GM10248 (cell line): ENCODE measurements around the gene PTPRU.

Experiments
- CTCF ChIA-PET: fragments of 300-600 bp; sonication (Branson Sonifier 250); formaldehyde crosslinking; extraction: SDS; loops from one replicate; lab custom pipeline; 2021; ENCODE audit warnings: antibody characterized with exemption; lab: Yijun Ruan, JAX
- POLR2A ChIA-PET: fragments of 350-650 bp; sonication (Branson Sonifier 250); formaldehyde crosslinking; extraction: SDS; loops from one replicate; lab custom pipeline; 2020; ENCODE audit warnings: antibody characterized with exemption; lab: Yijun Ruan, JAX
- DNase-seq: peaks from one replicate; pipeline ENCODE4 v3.0.0; 2012; ENCODE audit errors: extremely low spot score
- TF ChIP-seq, protein P1 (sequence below): IDR thresholded peaks from 2 replicates; pipeline ENCODE4 v1.5.1; 2012; ENCODE audit warnings: mild to moderate bottlenecking, low read depth; ENCODE audit errors: extremely low read depth, missing control alignments, control extremely low read depth

The PTPRU gene

DNA sequence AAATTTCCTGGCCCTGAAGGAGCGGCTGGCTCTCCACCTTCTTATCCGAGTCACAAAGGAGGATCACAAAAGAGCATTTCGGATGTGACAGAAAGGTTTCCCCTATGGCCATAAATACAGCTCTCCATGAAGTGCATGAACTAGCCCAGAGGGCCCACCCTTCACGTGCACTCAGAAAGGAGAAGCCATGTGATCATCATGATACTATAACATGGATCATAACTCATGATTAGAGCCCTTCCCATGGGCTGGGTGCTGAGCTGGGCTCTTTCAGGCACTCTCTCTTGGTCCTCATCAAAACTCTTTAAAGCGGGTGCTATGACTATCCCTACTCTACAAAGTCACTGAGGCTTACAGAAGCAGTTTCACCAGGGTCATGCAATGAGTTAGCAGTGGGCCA is 135.0 kb downstream of the PTPRU start:
- DNase-seq, result no peak
- TF ChIP-seq, protein P1, sequence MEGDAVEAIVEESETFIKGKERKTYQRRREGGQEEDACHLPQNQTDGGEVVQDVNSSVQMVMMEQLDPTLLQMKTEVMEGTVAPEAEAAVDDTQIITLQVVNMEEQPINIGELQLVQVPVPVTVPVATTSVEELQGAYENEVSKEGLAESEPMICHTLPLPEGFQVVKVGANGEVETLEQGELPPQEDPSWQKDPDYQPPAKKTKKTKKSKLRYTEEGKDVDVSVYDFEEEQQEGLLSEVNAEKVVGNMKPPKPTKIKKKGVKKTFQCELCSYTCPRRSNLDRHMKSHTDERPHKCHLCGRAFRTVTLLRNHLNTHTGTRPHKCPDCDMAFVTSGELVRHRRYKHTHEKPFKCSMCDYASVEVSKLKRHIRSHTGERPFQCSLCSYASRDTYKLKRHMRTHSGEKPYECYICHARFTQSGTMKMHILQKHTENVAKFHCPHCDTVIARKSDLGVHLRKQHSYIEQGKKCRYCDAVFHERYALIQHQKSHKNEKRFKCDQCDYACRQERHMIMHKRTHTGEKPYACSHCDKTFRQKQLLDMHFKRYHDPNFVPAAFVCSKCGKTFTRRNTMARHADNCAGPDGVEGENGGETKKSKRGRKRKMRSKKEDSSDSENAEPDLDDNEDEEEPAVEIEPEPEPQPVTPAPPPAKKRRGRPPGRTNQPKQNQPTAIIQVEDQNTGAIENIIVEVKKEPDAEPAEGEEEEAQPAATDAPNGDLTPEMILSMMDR, result no peak
- CTCF ChIA-PET, result no interaction called here
- POLR2A ChIA-PET, result no interaction called here

GRCh38 chr1:29372108-29372507 is 135.8 kb downstream of the PTPRU start:
- ChIA-PET CTCF (interaction anchor here (1.3 kb wide), 1 partner anchor 16 kb away, joined by 3 read pairs; no protein-coding TSS in a partner anchor), POLR2A (no interaction called here)
- TF ChIP-seq, protein P1, result no peak
- no peak for DNase-seq
